ENCODE data around the gene SLC22A9. TPM values are rescaled to one million over a fixed set of nuclear protein-coding genes. Genes with fewer than 3 reads are reported as not detected.
"Not testable (repeated sequence)": the region's sequence is repeated elsewhere in the genome, so short reads cannot be mapped to it uniquely, and the experiment has no call there.

Gene SLC22A9
- not detected for polyA plus RNA-seq

GRCh38 chr11:63369165-63369970, at the start of gene SLC22A9:
Gene SLC22A9 (plus strand): TSS chr11:63369785. CDS start chr11:63370057, 272 bp downstream.
- H3K27me3 Mint-ChIP-seq (ENCODE audit: low read depth in 3 of 3) = peaks cover 3 to 16% (median 15%) of the 10 kb centered on the region in 3 donors
- no peak for DNase-seq
- H3K4me1 Mint-ChIP-seq = no peaks in the 10 kb centered on the region
- H3K4me3 Mint-ChIP-seq = no peak within 1 kb of the TSS
- no peak within 1 kb of the TSS for H3K27ac Mint-ChIP-seq
- no peaks in the 10 kb centered on the region for H3K36me3 Mint-ChIP-seq
- H3K9me3 Mint-ChIP-seq = peaks cover 0 to 6% (median 0%) of the 10 kb centered on the region in 6 donors

GRCh38 chr11:63321723-63322122, 47.9 kb upstream of the SLC22A9 start:
- no peaks in the 10 kb centered on the region for H3K36me3 Mint-ChIP-seq
- H3K4me1 Mint-ChIP-seq = no peaks in the 10 kb centered on the region
- H3K4me3 Mint-ChIP-seq = no peak overlapping the region
- peaks cover 0 to 12% (median 5%) of the 10 kb centered on the region in 6 donors for H3K9me3 Mint-ChIP-seq
- peaks cover 4 to 11% (median 5%) of the 10 kb centered on the region in 3 donors for H3K27me3 Mint-ChIP-seq (ENCODE audit: low read depth in 3 of 3)
- no peak overlapping the region for H3K27ac Mint-ChIP-seq
- DNase-seq = no peak

GRCh38 chr11:63335089-63335488, 34.5 kb upstream of the SLC22A9 start:
- H3K27ac Mint-ChIP-seq, DNase-seq, H3K4me3 Mint-ChIP-seq, H3K36me3 Mint-ChIP-seq, H3K4me1 Mint-ChIP-seq: not testable (repeated sequence)
- peaks cover 0 to 16% (median 0%) of the 10 kb centered on the region in 6 donors for H3K9me3 Mint-ChIP-seq
- peaks cover 11 to 12% (median 11%) of the 10 kb centered on the region in 3 donors for H3K27me3 Mint-ChIP-seq (ENCODE audit: low read depth in 3 of 3)

- Mint-ChIP-seq H3K4me3 (no peak overlapping the region), H3K27me3 (ENCODE audit: low read depth in 3 of 3) (peaks cover 8 to 16% (median 11%) of the 10 kb centered on the region in 3 donors), H3K4me1 (no peaks in the 10 kb centered on the region), H3K9me3 (peaks cover 0 to 16% (median 0%) of the 10 kb centered on the region in 6 donors), H3K36me3 (peaks cover 0 to 3% (median 0%) of the 10 kb centered on the region in 3 donors), H3K27ac (no peak overlapping the region)
- no peak for DNase-seq
Observed at GRCh38 chr11:63337070-63337469, 32.5 kb upstream of the SLC22A9 start.

- Mint-ChIP-seq H3K4me3 (no peak overlapping the region), H3K27me3 (ENCODE audit: low read depth in 3 of 3) (peaks cover 1 to 8% (median 2%) of the 10 kb centered on the region in 3 donors), H3K4me1 (no peaks in the 10 kb centered on the region), H3K9me3 (peaks cover 0 to 4% (median 0%) of the 10 kb centered on the region in 6 donors), H3K27ac (no peak overlapping the region), H3K36me3 (no peaks in the 10 kb centered on the region)
- no peak for DNase-seq
Observed at GRCh38 chr11:63343130-63343529, 26.5 kb upstream of the SLC22A9 start.

- H3K4me3 Mint-ChIP-seq = no peak overlapping the region
- peaks cover 2 to 17% (median 10%) of the 10 kb centered on the region in 3 donors for H3K27me3 Mint-ChIP-seq (ENCODE audit: low read depth in 3 of 3)
- no peak for DNase-seq
- no peaks in the 10 kb centered on the region for H3K36me3 Mint-ChIP-seq
- H3K4me1 Mint-ChIP-seq = no peaks in the 10 kb centered on the region
- H3K9me3 Mint-ChIP-seq = no peaks in the 10 kb centered on the region
- no peak overlapping the region for H3K27ac Mint-ChIP-seq
Observed at GRCh38 chr11:63352144-63352543, 17.4 kb upstream of the SLC22A9 start.

- peaks cover 0 to 23% (median 5%) of the 10 kb centered on the region in 6 donors for H3K9me3 Mint-ChIP-seq
- H3K36me3 Mint-ChIP-seq = peaks cover 0 to 4% (median 0%) of the 10 kb centered on the region in 3 donors
- H3K27ac Mint-ChIP-seq = no peak overlapping the region
- no peak overlapping the region for H3K4me3 Mint-ChIP-seq
- H3K27me3 Mint-ChIP-seq (ENCODE audit: low read depth in 3 of 3) = peaks cover 3 to 27% (median 9%) of the 10 kb centered on the region in 3 donors
- DNase-seq = no peak
- no peaks in the 10 kb centered on the region for H3K4me1 Mint-ChIP-seq
Observed at GRCh38 chr11:63362196-63362793, 7.3 kb upstream of the SLC22A9 start.

GRCh38 chr11:63369971-63370588, 495 bp downstream of the SLC22A9 start:
- DNase-seq = no peak
- Mint-ChIP-seq H3K4me1 (no peaks in the 10 kb centered on the region), H3K27me3 (ENCODE audit: low read depth in 3 of 3) (peaks cover 3 to 19% (median 12%) of the 10 kb centered on the region in 3 donors), H3K9me3 (peaks cover 0 to 2% (median 0%) of the 10 kb centered on the region in 6 donors), H3K27ac (no peak overlapping the region), H3K4me3 (no peak overlapping the region), H3K36me3 (no peaks in the 10 kb centered on the region)

GRCh38 chr11:63371396-63371795, 1.8 kb downstream of the SLC22A9 start:
- DNase-seq = no peak
- no peak overlapping the region for H3K27ac Mint-ChIP-seq
- H3K27me3 Mint-ChIP-seq (ENCODE audit: low read depth in 3 of 3) = peaks cover 3 to 25% (median 14%) of the 10 kb centered on the region in 3 donors
- no peaks in the 10 kb centered on the region for H3K9me3 Mint-ChIP-seq
- H3K4me1 Mint-ChIP-seq = no peaks in the 10 kb centered on the region
- no peak overlapping the region for H3K4me3 Mint-ChIP-seq
- no peaks in the 10 kb centered on the region for H3K36me3 Mint-ChIP-seq

GRCh38 chr11:63375434-63375833, 5.8 kb downstream of the SLC22A9 start:
- Mint-ChIP-seq H3K9me3 (peaks cover 0 to 3% (median 0%) of the 10 kb centered on the region in 6 donors), H3K4me3 (no peak overlapping the region), H3K4me1 (no peaks in the 10 kb centered on the region), H3K36me3 (no peaks in the 10 kb centered on the region), H3K27ac (no peak overlapping the region), H3K27me3 (ENCODE audit: low read depth in 3 of 3) (peaks cover 3 to 24% (median 12%) of the 10 kb centered on the region in 3 donors)
- DNase-seq = no peak

GRCh38 chr11:63380130-63380529, 10.5 kb downstream of the SLC22A9 start:
- Mint-ChIP-seq H3K4me1 (no peaks in the 10 kb centered on the region), H3K36me3 (no peaks in the 10 kb centered on the region), H3K27me3 (ENCODE audit: low read depth in 3 of 3) (peaks cover 3 to 14% (median 8%) of the 10 kb centered on the region in 3 donors), H3K9me3 (peaks cover 0 to 3% (median 0%) of the 10 kb centered on the region in 6 donors), H3K4me3 (no peak overlapping the region), H3K27ac (no peak overlapping the region)
- DNase-seq = no peak

GRCh38 chr11:63395697-63396096, 26.1 kb downstream of the SLC22A9 start:
- Mint-ChIP-seq H3K36me3 (no peaks in the 10 kb centered on the region), H3K27ac (no peak overlapping the region), H3K9me3 (no peaks in the 10 kb centered on the region), H3K4me3 (no peak overlapping the region), H3K27me3 (ENCODE audit: low read depth in 3 of 3) (peaks cover 7 to 33% (median 7%) of the 10 kb centered on the region in 3 donors), H3K4me1 (no peaks in the 10 kb centered on the region)
- no peak for DNase-seq

- Mint-ChIP-seq H3K27me3 (ENCODE audit: low read depth in 3 of 3) (peaks cover 0 to 10% (median 4%) of the 10 kb centered on the region in 3 donors), H3K4me1 (no peaks in the 10 kb centered on the region), H3K9me3 (no peaks in the 10 kb centered on the region), H3K4me3 (no peak overlapping the region), H3K27ac (no peak overlapping the region), H3K36me3 (no peaks in the 10 kb centered on the region)
- no peak for DNase-seq
Observed at GRCh38 chr11:63404161-63404935, 34.8 kb downstream of the SLC22A9 start.

Measured in immature natural killer cell (primary cell).